Colon (tissue), 2 donors: ENCODE measurements around the gene ANKMY1.

Experiments
- FAIRE-seq: peaks from 2 replicates; lab custom pipeline; 2012; peaks lifted over from hg19 to GRCh38; lab: Jason Lieb, UNC
- donor health status: control.
- donor health status: control.

Gene ANKMY1

GRCh38 chr2:240520130-240520973 lies 37.4 kb downstream of the ANKMY1 start:
- FAIRE-seq = no peak

- no peak for FAIRE-seq
Observed at GRCh38 chr2:240519396-240520129, 38.2 kb downstream of the ANKMY1 start.

GRCh38 chr2:240518981-240519380 lies 38.8 kb downstream of the ANKMY1 start:
- no peak for FAIRE-seq

DNA sequence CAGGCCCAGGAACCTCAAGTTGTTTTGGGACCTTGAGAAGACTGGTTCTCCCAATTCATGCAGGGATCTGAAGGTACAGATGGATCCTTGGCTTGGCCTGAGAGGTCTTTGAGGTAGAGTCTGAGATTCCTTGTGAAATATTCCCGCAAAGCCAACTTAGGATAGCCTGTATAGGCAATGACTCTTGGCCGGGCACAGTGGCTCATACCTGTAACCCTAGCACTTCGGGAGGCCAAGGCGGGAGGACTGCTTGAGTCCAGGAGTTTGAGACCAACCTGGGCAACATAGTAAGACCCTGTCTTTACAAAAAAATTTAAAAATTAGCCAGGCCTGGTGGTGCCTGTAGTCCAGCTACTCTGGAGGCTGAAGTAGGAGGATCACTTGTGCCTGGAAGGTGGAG lies 40.4 kb downstream of the ANKMY1 start:
- FAIRE-seq = no peak

GRCh38 chr2:240514631-240515030 lies 43.2 kb downstream of the ANKMY1 start:
- no peak for FAIRE-seq

- no peak for FAIRE-seq
Observed at GRCh38 chr2:240513549-240514287, 44.1 kb downstream of the ANKMY1 start.

GRCh38 chr2:240512666-240513535 lies 44.9 kb downstream of the ANKMY1 start:
- no peak for FAIRE-seq

GRCh38 chr2:240512109-240512485 lies 45.7 kb downstream of the ANKMY1 start:
- FAIRE-seq = no peak

- no peak for FAIRE-seq
Observed at GRCh38 chr2:240511351-240512108, 46.3 kb downstream of the ANKMY1 start.

GRCh38 chr2:240510513-240511210 lies 47.1 kb downstream of the ANKMY1 start:
- no peak for FAIRE-seq

DNA sequence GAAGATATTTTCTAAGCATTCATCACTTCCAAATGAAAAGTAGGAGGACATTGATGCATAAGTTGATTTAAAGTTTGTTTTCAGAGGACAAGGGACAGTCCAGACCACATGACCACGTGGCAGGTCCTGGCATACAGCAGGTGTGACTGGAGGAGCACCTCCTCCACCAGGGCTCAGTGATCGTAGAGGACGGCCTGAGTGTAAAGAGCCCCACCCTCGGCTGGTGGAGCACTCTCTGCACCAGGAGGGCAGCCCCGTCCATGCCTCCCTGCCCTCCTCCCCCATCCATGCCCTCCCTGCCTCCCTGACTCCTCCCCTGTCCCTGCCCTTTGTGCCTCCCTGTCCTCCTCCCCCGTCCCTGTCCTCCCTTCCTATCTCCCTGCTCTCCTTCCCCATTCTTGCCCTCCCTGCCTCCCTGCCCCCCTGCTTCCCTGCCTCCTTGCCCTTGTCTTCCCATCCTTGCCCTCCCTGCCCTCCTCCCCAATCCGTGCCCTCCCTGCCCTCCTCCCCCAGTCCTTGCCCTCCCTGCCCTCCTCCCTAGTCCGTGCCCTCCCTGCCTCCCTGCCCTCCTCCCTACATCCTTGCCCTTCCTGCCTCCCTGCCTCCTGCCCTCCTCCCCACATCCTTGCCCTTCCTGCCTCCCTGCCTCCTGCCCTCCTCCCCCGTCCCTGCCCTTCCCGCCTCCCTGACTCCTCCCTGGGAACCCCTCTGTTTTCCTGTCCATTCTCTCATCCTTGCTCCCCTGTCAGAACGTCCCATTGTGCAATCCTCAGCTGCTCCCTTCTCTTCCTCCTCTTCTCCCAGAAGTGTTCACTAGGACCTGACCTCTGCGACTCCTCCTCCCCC lies 47.9 kb downstream of the ANKMY1 start:
- no peak for FAIRE-seq

- FAIRE-seq = no peak
Observed at GRCh38 chr2:240508832-240509545, 48.8 kb downstream of the ANKMY1 start.

DNA sequence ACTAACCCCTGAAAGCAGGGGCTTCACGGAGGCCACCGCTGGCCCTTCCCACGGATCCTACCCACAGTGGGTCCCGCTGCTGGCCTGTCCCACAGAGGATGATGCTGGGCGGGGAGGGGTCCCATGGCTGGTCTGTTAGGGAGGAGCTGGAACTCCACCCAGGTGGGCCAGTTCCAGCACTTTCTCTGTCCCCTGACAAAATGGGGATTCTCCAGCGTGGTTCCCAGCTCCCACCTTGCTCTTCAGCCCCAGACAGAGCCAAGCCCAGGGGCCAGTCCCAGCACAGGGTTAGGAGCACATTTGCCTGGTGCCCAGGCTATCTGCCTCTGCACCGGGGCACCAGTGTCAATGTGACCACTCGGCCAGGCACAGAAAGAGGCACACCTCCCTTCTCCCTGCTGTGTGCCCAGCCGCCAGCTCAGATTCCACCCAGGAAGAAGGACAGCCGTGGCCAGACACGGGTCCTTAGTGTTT lies 50.0 kb downstream of the ANKMY1 start:
- FAIRE-seq = no peak

- no peak for FAIRE-seq
Observed at GRCh38 chr2:240507060-240507777, 50.6 kb downstream of the ANKMY1 start.

DNA sequence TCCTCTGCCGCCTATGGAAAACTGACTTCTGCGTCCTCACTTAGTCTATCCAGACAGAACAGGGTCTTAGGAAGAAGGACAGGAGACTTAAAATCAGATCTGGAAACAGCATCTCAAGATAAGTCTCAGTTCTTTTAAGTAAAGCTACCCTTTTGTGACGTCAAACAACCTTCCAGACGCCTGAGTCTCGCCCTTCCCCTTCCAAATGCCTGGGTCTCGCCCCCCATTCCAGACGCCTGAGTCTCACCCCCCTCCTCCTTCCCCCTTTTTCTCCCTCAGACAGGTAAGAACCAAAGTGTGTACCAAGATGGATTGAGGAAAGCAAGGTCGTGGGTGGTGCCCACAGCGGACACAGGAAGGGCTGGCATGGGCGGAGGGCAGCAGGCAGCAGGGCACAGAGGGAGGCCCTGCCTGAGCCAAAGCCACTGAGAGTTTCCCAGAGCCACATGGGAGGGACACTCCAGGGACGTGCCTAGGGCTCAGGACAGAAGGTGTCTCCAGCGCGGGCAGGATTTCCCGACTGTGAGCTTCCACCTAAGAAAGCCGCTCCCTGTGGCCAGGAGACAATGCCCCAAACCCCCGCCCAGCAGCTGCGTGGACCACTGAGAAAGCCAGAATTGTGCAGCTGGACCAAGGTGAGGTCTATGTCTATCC lies 51.3 kb downstream of the ANKMY1 start:
- no peak for FAIRE-seq

DNA sequence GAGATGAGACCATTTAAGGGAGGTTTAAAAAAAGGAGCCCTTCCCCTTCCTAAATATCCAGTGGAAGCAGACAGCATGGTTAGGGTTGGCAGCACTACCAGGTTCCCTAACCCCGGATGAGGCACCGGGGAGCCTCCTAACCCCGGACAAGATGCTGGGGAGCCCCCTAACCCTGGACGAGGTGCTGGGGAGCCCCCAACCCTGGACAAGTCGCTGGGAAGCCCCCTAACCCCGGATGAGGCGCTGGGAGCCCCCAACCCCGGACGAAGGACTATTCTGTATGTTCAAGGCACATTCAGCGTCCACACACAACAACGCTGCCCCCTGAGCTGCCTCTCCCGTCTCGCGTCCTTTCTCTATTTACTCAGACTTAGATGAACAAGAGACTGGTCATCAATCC lies 51.9 kb downstream of the ANKMY1 start:
- no peak for FAIRE-seq

DNA sequence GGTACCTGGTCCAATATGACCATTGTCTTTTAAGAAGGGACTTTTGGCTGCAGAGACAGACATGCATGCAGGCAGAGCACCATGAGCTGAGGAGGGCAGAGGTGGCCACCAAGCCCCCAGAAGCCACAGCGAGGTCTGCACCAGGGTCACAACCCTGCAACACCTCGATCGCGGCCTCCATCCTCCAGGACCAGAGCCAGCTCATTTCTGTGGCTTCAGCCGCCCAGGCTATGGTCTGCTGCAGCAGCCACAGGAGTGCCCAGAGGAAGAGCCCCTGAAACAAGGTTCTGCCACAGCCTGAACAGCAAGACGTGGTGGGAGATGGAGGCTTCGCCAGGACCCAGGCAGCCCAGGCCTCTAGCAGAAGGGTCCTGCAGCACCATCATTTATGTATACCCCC lies 53.9 kb downstream of the ANKMY1 start:
- FAIRE-seq = no peak
